Keratinocyte (primary cell): ENCODE data around the gene NFATC3. TPM values are rescaled to one million over a fixed set of nuclear protein-coding genes. Genes with fewer than 3 reads are reported as not detected.

Source experiments
- DNase-seq: peaks from one replicate; pipeline ENCODE4 v3.0.0-alpha.2; 2011; ENCODE audit warnings: low read depth, missing footprints, low spot score
- FAIRE-seq: peaks from 2 replicates; lab custom pipeline; 2011; peaks lifted over from hg19 to GRCh38; lab: Jason Lieb, UNC
- H2AFZ ChIP-seq: 2 replicates; pipeline ENCODE4 v1.6.0; 2012; ENCODE audit warnings: low read length, control low read depth, inconsistent platforms; ENCODE audit not compliant: control insufficient read depth
- H3K27ac ChIP-seq: 2 replicates; pipeline ENCODE4 v1.5.1; 2011; ENCODE audit warnings: low read length; ENCODE audit not compliant: control insufficient read depth, insufficient read depth
- H3K27me3 ChIP-seq: 3 replicates; pipeline ENCODE4 v1.6.0; 2011; ENCODE audit warnings: low read length; ENCODE audit not compliant: control insufficient read depth, insufficient read depth; ENCODE audit errors: extremely low read depth
- H3K36me3 ChIP-seq, 2 experiments: 2 replicates in 1 of 2; 3 replicates in 1 of 2; pipeline ENCODE4 v1.5.1; 2011; ENCODE audit warnings: low read length in 2 of 2, mild to moderate bottlenecking in 1 of 2; ENCODE audit not compliant: control insufficient read depth in 2 of 2, insufficient read depth in 2 of 2; ENCODE audit errors: extremely low read depth in 1 of 2
- H3K4me1 ChIP-seq: 3 replicates; pipeline ENCODE4 v1.5.1; 2011; ENCODE audit warnings: low read length; ENCODE audit not compliant: control insufficient read depth, insufficient read depth; ENCODE audit errors: extremely low read depth
- H3K4me2 ChIP-seq: 3 replicates; pipeline ENCODE4 v1.6.0; 2011; ENCODE audit warnings: low read depth, low read length; ENCODE audit not compliant: control insufficient read depth, insufficient read depth; ENCODE audit errors: extremely low read depth
- H3K4me3 ChIP-seq, 3 experiments: fragments of 200-600 bp in 1 of 3; sonication (generic) in 1 of 3; 2 replicates in 2 of 3; 3 replicates in 1 of 3; pipeline ENCODE4 v1.5.1; 2011 to 2016; ENCODE audit warnings: low read length in 3 of 3, mild to moderate bottlenecking in 3 of 3, control low read depth in 2 of 3, inconsistent platforms in 1 of 3, low read depth in 1 of 3, mixed read lengths in 1 of 3, mixed run types in 1 of 3, moderate library complexity in 1 of 3; ENCODE audit not compliant: control insufficient read depth in 2 of 3, insufficient read depth in 2 of 3; ENCODE audit errors: extremely low read depth in 1 of 3
- H3K79me2 ChIP-seq: 2 replicates; pipeline ENCODE4 v1.6.0; 2012; ENCODE audit warnings: low read length; ENCODE audit not compliant: control insufficient read depth, insufficient read depth
- H3K9ac ChIP-seq: 3 replicates; pipeline ENCODE4 v1.6.0; 2011; ENCODE audit warnings: low read length; ENCODE audit not compliant: control insufficient read depth, insufficient read depth; ENCODE audit errors: extremely low read depth
- H3K9me1 ChIP-seq: 3 replicates; pipeline ENCODE4 v1.6.0; 2011; ENCODE audit warnings: low read length; ENCODE audit not compliant: control insufficient read depth, insufficient read depth; ENCODE audit errors: extremely low read depth
- H3K9me3 ChIP-seq: 2 replicates; pipeline ENCODE4 v1.5.1; 2012; ENCODE audit warnings: low read depth, low read length; ENCODE audit not compliant: control insufficient read depth
- H4K20me1 ChIP-seq: 3 replicates; pipeline ENCODE4 v1.6.0; 2011; ENCODE audit warnings: low read length; ENCODE audit not compliant: control insufficient read depth, insufficient read depth; ENCODE audit errors: extremely low read depth
- EZH2 ChIP-seq: IDR thresholded peaks from one replicate; pipeline ENCODE4 v1.6.1; 2012; ENCODE audit warnings: inconsistent platforms, mild to moderate bottlenecking, low read length, moderate library complexity
- dilution Hi-C: fragments of 300-500 bp; cut with MboI; formaldehyde crosslinking; loops from one replicate; pipeline ENCODE4 v1.7.0; 2020; ENCODE audit warnings: low sequenced_read_pairs; ENCODE audit not compliant: extremely low pct_ligation_motif_present
- polyA plus RNA-seq, 5 experiments: library from polyadenylated mRNA; depleted of rRNA in 3 of 5; stranded (reverse) in 3 of 5; stranded (forward) in 1 of 5; unstranded in 1 of 5; fragments of >200 nt; gene quantifications; 1 replicate in 1 of 5; 2 replicates in 3 of 5; 3 replicates in 1 of 5; pipeline versions ENCODE4 v1.2.1 to v1.2.3, GENCODE V29; 2011 to 2012; ENCODE audit warnings: missing spikeins in 2 of 5, low read depth in 1 of 5, low replicate concordance in 1 of 5
- TF ChIP-seq, protein P1 (sequence below), 3 experiments: IDR thresholded peaks in 1 of 3; conservative IDR thresholded peaks in 1 of 3; optimal IDR thresholded peaks in 1 of 3; 2 replicates in 2 of 3; 3 replicates in 1 of 3; pipeline versions ENCODE3 to v1.5.1; 2011; ENCODE audit warnings: low read length in 3 of 3, mild to moderate bottlenecking in 3 of 3, moderate library complexity in 2 of 3, control low read depth in 1 of 3, inconsistent platforms in 1 of 3; ENCODE audit not compliant: insufficient read depth in 2 of 3; ENCODE audit errors: extremely low read depth in 1 of 3

NFATC3 gene
- polyA plus RNA-seq, 1 donor (not counting 4 experiments of a cell fraction or from before 2014, with no cell fraction given) = 11.5 TPM

DNA sequence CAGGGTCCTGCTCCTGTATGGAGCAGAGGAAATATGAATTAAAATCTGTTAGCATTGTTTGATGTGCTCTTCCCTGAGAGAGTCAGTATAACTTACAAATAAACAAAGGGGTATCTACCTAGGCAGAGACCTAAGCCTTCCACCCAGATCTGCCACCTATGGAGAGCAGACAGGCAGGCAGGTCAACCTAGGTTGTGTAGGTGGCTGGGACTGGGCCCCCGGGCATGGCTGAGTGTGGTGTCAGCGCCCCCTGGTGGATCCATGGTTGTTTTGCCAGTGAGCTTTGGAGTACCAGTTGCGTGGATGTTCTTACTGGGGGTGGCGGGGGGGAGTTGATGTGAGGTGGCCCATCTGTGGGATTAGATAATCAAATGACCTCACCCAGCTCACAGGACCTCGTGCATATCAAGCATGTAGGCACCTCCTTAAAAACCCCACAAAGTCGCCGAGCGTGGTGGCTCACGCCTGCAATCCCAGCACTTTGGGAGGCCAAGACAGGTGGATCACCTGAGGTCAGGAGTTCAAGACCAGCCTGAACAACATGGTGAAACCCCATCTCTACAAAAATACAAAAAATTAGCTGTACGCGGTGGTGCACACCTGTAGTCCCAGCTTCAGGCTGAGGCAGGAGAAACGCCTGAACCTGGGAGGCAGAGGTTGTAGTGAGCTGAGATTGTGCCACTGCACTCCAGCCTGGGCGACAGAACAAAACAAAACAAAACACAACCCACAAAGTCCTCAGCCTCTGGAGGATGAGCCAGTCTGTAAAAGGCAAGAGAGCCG is 44.5 kb upstream of the NFATC3 start:
- H3K27ac ChIP-seq = no peak overlapping the region
- H4K20me1 ChIP-seq = no peaks in the 10 kb centered on the region
- peak; percentile 75 for FAIRE-seq
- no peaks in the 10 kb centered on the region for H3K27me3 ChIP-seq
- H2AFZ ChIP-seq = no peak overlapping the region
- peak; percentile 46 for DNase-seq
- no peaks in the 10 kb centered on the region for H3K9me1 ChIP-seq
- H3K4me1 ChIP-seq = no peaks in the 10 kb centered on the region
- dilution Hi-C loops = no loop called here
- no peaks in the 10 kb centered on the region for H3K9me3 ChIP-seq
- no peak overlapping the region for H3K4me2 ChIP-seq
- H3K79me2 ChIP-seq = peaks cover 1% of the 10 kb centered on the region
- no peak overlapping the region for H3K9ac ChIP-seq
- TF ChIP-seq, protein P1, sequence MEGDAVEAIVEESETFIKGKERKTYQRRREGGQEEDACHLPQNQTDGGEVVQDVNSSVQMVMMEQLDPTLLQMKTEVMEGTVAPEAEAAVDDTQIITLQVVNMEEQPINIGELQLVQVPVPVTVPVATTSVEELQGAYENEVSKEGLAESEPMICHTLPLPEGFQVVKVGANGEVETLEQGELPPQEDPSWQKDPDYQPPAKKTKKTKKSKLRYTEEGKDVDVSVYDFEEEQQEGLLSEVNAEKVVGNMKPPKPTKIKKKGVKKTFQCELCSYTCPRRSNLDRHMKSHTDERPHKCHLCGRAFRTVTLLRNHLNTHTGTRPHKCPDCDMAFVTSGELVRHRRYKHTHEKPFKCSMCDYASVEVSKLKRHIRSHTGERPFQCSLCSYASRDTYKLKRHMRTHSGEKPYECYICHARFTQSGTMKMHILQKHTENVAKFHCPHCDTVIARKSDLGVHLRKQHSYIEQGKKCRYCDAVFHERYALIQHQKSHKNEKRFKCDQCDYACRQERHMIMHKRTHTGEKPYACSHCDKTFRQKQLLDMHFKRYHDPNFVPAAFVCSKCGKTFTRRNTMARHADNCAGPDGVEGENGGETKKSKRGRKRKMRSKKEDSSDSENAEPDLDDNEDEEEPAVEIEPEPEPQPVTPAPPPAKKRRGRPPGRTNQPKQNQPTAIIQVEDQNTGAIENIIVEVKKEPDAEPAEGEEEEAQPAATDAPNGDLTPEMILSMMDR (optimal IDR thresholded peaks at IDR 0.05 in 1 of 3, IDR thresholded peaks at IDR 0.05 in 1 of 3, conservative IDR thresholded peaks at IDR 0.05 in 1 of 3; ENCODE audit: extremely low read depth in 1 of 3, insufficient read depth in 2 of 3, low read length in 3 of 3) = peak; percentile 87 to 97 (median 90)
- TF ChIP-seq EZH2 = no peak
- peaks cover 7% of the 10 kb centered on the region in 2 experiments for H3K36me3 ChIP-seq
- no peak overlapping the region for H3K4me3 ChIP-seq

DNA sequence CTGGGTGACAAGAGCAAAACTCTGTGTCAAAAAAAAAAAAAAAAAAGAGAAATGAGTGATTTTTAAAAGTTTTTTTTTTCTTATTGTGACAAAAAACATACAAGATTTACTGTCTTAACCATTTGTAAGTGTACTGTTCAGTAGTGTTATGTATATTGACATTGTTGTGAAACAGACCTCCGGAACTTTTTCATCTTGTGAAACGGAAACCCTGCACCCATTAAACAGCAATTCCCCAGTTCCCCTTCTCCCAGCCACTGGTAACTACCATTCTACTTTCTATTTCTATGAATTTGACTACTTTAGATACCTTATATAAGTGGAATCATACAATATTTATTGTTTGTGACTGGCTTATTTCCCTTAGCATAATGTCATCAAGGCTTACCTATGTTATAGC is 43.4 kb upstream of the NFATC3 start:
- no peak overlapping the region for H3K4me3 ChIP-seq
- H3K27me3 ChIP-seq = no peaks in the 10 kb centered on the region
- peaks cover 1% of the 10 kb centered on the region for H3K79me2 ChIP-seq
- dilution Hi-C loops = no loop called here
- no peak for FAIRE-seq
- H3K4me2 ChIP-seq = no peak overlapping the region
- H3K9me3 ChIP-seq = no peaks in the 10 kb centered on the region
- TF ChIP-seq, protein P1 (optimal IDR thresholded peaks at IDR 0.05 in 1 of 3, IDR thresholded peaks at IDR 0.05 in 1 of 3, conservative IDR thresholded peaks at IDR 0.05 in 1 of 3; ENCODE audit: extremely low read depth in 1 of 3, insufficient read depth in 2 of 3, low read length in 3 of 3) = no peak
- no peak for TF ChIP-seq EZH2
- H3K9ac ChIP-seq = no peak overlapping the region
- H3K4me1 ChIP-seq = no peaks in the 10 kb centered on the region
- no peak overlapping the region for H3K27ac ChIP-seq
- no peak overlapping the region for H2AFZ ChIP-seq
- no peak for DNase-seq
- peaks cover 7 to 12% of the 10 kb centered on the region in 2 experiments for H3K36me3 ChIP-seq
- no peaks in the 10 kb centered on the region for H3K9me1 ChIP-seq
- no peaks in the 10 kb centered on the region for H4K20me1 ChIP-seq
